Right lobe of liver (tissue), 6 donors: ENCODE measurements around the gene CYP17A1. TPM values are rescaled to one million over a fixed set of nuclear protein-coding genes. Genes with fewer than 3 reads are reported as not detected.

ENCODE experiments used
- ATAC-seq, 4 donors: fragments of 200-7000 bp; cut with Tn5 transposase; one replicate each; pipeline ENCODE4 v1.9.1; 2020; ENCODE audit warnings: mild to moderate bottlenecking in 4 of 4, moderate library complexity in 4 of 4
- DNase-seq, 3 donors: peaks; one replicate each; pipeline ENCODE4 v3.0.0-alpha.2; 2020
- H3K27ac ChIP-seq, 3 donors: fragments of 200-600 bp; one replicate each; pipeline ENCODE4 v1.8.0; 2022
- H3K27me3 ChIP-seq, 2 donors: fragments of 200-600 bp; one replicate each; pipeline ENCODE4 v1.8.0; 2022
- H3K36me3 ChIP-seq, 4 donors: fragments of 200-600 bp; sonication (generic) in 1 of 4; one replicate each; pipeline versions ENCODE4 v1.5.1 to v1.8.0; 2017 to 2022; ENCODE audit warnings: control low read depth in 1 of 4
- H3K4me1 ChIP-seq, 4 donors: fragments of 200-600 bp; sonication (generic) in 1 of 4; one replicate each; pipeline versions ENCODE4 v1.5.1 to v1.8.0; 2017 to 2022; ENCODE audit warnings: control low read depth in 1 of 4
- H3K4me3 ChIP-seq, 3 donors: fragments of 200-600 bp; one replicate each; pipeline ENCODE4 v1.8.0; 2022
- H3K9me3 ChIP-seq, 4 donors: fragments of 200-600 bp; sonication (generic) in 1 of 4; one replicate each; pipeline versions ENCODE4 v1.5.1 to v1.8.0; 2017 to 2022; ENCODE audit warnings: control low read depth in 1 of 4
- CTCF ChIP-seq, 4 donors: fragments of 200-600 bp in 3 of 4; fragments of 450-650 bp in 1 of 4; IDR thresholded peaks; one replicate each; pipeline versions ENCODE4 v1.5.1 to v1.8.0; 2016 to 2022; ENCODE audit warnings: antibody characterized with exemption in 4 of 4, mild to moderate bottlenecking in 2 of 4
- POLR2A ChIP-seq: fragments of 450-650 bp; IDR thresholded peaks from one replicate; pipeline ENCODE4 v1.6.1; 2017; ENCODE audit warnings: antibody characterized with exemption, mild to moderate bottlenecking
- WGBS: methylation state at CpG from one replicate; pipeline ENCODE4 v1.1.6; 2018; ENCODE audit warnings: low coverage, low lambda C conversion rate; ENCODE audit not compliant: insufficient coverage; ENCODE audit errors: missing lambda C conversion rate; 5-methylcytosine and 5-hydroxymethylcytosine counted together
- intact Hi-C, 2 donors: fragments of 100-400 bp; cut with DNase I; formaldehyde crosslinking; loops; one replicate each; pipeline versions ENCODE4 v1.11.2 to v1.14.1; 2022
- total RNA-seq, 6 experiments: library from RNA; depleted of rRNA in 2 of 6; stranded (reverse); fragments of >200 nt in 2 of 6; fragmentation: NEBNext Ultra II Directional in 3 of 6; extraction: Animal tissue kit (Norgen Biotek cat#: 25700) in 3 of 6; gene quantifications; one replicate each; pipeline versions ENCODE4 v1.1.0 to v1.2.4, GENCODE V29; 2016 to 2023
- donor health status: DM: no; HTN: yes; CAD: no.
- donor health status: DM: no; HTN: no; CAD: no.
- donor health status: DM: no; HTN: no; CAD: no.
- donor health status: DM: no; HTN: yes; CAD: no.
- donor health status: DM: no; HTN: yes; CAD: no.

CYP17A1 gene
- total RNA-seq, 6 experiments from 2014 or later, result 0.61 to 4.2 (median 1.5) TPM

- Histone ChIP-seq H3K4me3 (no peak overlapping the region), H3K27ac (no peak overlapping the region), H3K36me3 (no peaks in the 10 kb centered on the region), H3K4me1 (peaks cover 0 to 19% (median 5%) of the 10 kb centered on the region in 4 donors), H3K27me3 (no peaks in the 10 kb centered on the region), H3K9me3 (no peaks in the 10 kb centered on the region)
- WGBS, result 90% methylated on average over 4 of the region's 4 CpGs
- ATAC-seq, result no peak
- no peak for DNase-seq
- TF ChIP-seq POLR2A, result no peak
- TF ChIP-seq CTCF (IDR thresholded peaks at IDR 0.05), result no peak
- intact Hi-C loops, result no loop called here
Observed at GRCh38 chr10:102872163-102872562, 35.0 kb upstream of the CYP17A1 start.

GRCh38 chr10:102870221-102870620, 33.0 kb upstream of the CYP17A1 start:
- no peaks in the 10 kb centered on the region for H3K27me3 ChIP-seq
- DNase-seq, result no peak
- peak in 3 of 4 donors; percentile 10 to 27 (median 14) for ATAC-seq
- intact Hi-C loops, result no loop called here
- peak overlapping the region; percentile 51 to 65 (median 61) for H3K4me3 ChIP-seq
- H3K36me3 ChIP-seq, result no peaks in the 10 kb centered on the region
- H3K27ac ChIP-seq, result peak overlapping the region in 2 of 3 donors; percentile 50 to 66
- 66% methylated on average over 10 of the region's 10 CpGs for WGBS
- peaks cover 0 to 8% (median 0%) of the 10 kb centered on the region in 4 donors for H3K4me1 ChIP-seq
- H3K9me3 ChIP-seq, result no peaks in the 10 kb centered on the region
- TF ChIP-seq CTCF (IDR thresholded peaks at IDR 0.05) (no peak), POLR2A (no peak)

GRCh38 chr10:102869258-102870198, 32.3 kb upstream of the CYP17A1 start, which contains the start of gene AS3MT:
Gene AS3MT, plus strand, starts transcription at chr10:102869470. Its CDS starts 123 bp downstream, at chr10:102869593.
- Histone ChIP-seq H3K9me3 (no peaks in the 10 kb centered on the region), H3K4me1 (peaks cover 0 to 8% (median 0%) of the 10 kb centered on the region in 4 donors), H3K27me3 (no peaks in the 10 kb centered on the region), H3K27ac (peak within 1 kb of the TSS in 2 of 3 donors; percentile 50 to 66), H3K4me3 (peak within 1 kb of the TSS; percentile 51 to 65 (median 61)), H3K36me3 (no peaks in the 10 kb centered on the region)
- DNase-seq (peak; percentile 54 to 73 (median 73)), ATAC-seq (peak; percentile 86 to 93 (median 90))
- TF ChIP-seq CTCF (IDR thresholded peaks at IDR 0.05), result no peak
- TF ChIP-seq POLR2A, result peak; percentile 26
- WGBS, result 2% methylated on average over 19 of the region's 63 CpGs
- intact Hi-C loops, result no loop called here

GRCh38 chr10:102868911-102869257, 31.7 kb upstream of the CYP17A1 start:
- 44% methylated on average over 5 of the region's 5 CpGs for WGBS
- Histone ChIP-seq H3K36me3 (peaks cover 0 to 5% (median 2%) of the 10 kb centered on the region in 4 donors), H3K27me3 (no peaks in the 10 kb centered on the region), H3K4me1 (peaks cover 0 to 8% (median under 1%) of the 10 kb centered on the region in 4 donors), H3K9me3 (no peaks in the 10 kb centered on the region), H3K4me3 (peak overlapping the region; percentile 51 to 65 (median 61)), H3K27ac (peak overlapping the region in 2 of 3 donors; percentile 50 to 66)
- TF ChIP-seq POLR2A (no peak), CTCF (IDR thresholded peaks at IDR 0.05) (no peak)
- ATAC-seq, result no peak
- intact Hi-C loops, result no loop called here
- DNase-seq, result no peak
